ENCODE results near the gene ASTL.
"Not testable (repeated sequence)": the region's sequence is repeated elsewhere in the genome, so short reads cannot be mapped to it uniquely, and the experiment has no call there.

Gene ASTL
- long read RNA-seq, donor 1: 0 reads
- long read RNA-seq, donor 2: 0 reads
- long read RNA-seq, donor 3: 0 reads
- long read RNA-seq, donor 4: 0 reads
- long read RNA-seq, donor 5: 0 reads
- long read RNA-seq, donor 6: 0 reads
- long read RNA-seq, donor 7: 0 reads
- long read RNA-seq, donor 8: 0 reads

- DNase-seq: peak; percentile 45
Observed at GRCh38 chr2:96138179-96139145, at the start of gene ASTL. Gene ASTL (minus strand): TSS chr2:96138502. CDS start chr2:96138436, 66 bp downstream.

DNA sequence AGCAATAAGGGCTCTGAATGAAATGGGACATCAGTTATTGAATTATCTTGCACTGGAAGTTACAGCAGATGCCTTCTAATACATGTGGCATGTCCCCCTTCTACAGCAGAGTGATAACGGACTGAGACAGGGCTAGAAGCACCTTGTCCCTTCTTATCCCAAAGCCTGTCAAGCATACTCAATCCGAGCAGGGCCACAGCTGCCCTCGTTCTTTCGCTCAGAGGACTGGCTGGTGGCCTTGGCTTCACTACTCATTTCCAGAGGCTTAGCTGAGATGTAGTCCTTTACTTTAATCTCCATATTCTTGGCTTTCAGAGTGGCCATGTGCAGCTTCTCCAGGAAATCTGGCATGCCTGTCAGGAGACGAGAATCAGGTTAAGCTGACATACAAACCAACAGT, 48.3 kb upstream of the ASTL start:
- no peak for DNase-seq

GRCh38 chr2:96185516-96185915, 47.2 kb upstream of the ASTL start:
- no peak for DNase-seq

GRCh38 chr2:96184989-96185388, 46.7 kb upstream of the ASTL start:
- DNase-seq: no peak

GRCh38 chr2:96184188-96184587, 45.9 kb upstream of the ASTL start:
- no peak for DNase-seq

- DNase-seq: no peak
Observed at GRCh38 chr2:96181529-96181928, 43.2 kb upstream of the ASTL start.

- no peak for DNase-seq
Observed at GRCh38 chr2:96180521-96180920, 42.2 kb upstream of the ASTL start.

- DNase-seq: no peak
Observed at GRCh38 chr2:96180002-96180401, 41.7 kb upstream of the ASTL start.

DNA sequence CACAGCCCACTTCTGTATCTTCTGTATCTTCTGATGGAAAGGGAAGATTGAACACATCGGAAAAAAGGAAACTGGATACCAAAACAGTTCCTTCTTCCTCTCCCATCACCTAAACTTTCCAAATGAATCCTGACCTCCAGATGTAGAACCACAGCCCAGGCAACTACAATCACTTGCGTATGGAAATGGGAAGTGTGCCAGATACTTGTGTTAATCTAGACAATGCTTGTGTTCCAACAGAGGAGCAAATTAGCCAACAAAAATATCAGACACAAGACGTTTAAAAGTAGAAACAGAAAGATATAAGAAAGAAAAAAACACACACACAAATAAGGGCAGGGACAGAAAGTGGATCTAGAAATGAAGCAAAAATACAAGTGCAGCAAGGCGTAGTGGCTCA, 38.4 kb upstream of the ASTL start:
- no peak for DNase-seq

GRCh38 chr2:96175951-96176350, 37.6 kb upstream of the ASTL start:
- DNase-seq: no peak

GRCh38 chr2:96174251-96175144, 36.2 kb upstream of the ASTL start:
- peak; percentile 66 for DNase-seq

GRCh38 chr2:96171831-96172230, 33.5 kb upstream of the ASTL start:
- no peak for DNase-seq

GRCh38 chr2:96170626-96171025, 32.3 kb upstream of the ASTL start:
- DNase-seq: no peak

GRCh38 chr2:96169868-96170507, 31.7 kb upstream of the ASTL start:
- DNase-seq: no peak

GRCh38 chr2:96167407-96168013, 29.2 kb upstream of the ASTL start:
- no peak for DNase-seq

DNA sequence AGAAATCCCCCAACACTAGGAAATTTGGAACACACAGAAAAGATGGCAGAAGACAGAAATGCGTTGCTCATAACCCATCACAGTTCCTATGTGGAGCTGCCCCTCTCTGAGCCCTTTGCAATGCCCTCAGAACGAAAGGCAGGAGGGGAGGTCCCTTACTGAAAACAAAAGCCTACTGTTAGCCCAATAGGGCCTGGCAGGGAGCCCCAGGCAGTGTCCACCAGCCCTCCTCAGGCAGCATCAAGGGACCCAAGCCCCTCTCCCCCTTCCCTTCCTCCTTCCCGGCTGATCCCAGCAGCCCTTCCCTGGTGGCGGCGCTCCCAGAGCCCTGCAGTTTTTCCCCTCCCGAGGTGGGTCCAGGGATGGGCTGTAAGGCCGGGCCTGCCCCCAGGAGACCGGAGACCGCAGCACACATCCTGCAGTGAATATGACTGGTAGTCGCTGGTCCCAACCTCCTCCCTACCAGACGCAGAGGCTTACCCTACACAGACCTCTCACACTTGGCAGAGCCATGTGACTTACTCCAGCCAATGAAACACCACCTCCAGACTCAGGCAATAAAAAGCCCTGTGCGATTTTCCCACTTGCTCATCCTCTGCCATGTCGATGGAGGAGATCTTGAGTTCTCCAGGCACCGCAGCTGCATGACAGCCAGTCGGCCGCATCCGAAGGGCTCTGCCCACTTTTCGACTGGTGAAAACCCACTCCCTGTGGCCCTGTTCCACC, 26.3 kb upstream of the ASTL start:
- DNase-seq: no peak

GRCh38 chr2:96163768-96164429, 25.6 kb upstream of the ASTL start:
- DNase-seq: no peak

GRCh38 chr2:96163415-96163767, 25.1 kb upstream of the ASTL start:
- no peak for DNase-seq

DNA sequence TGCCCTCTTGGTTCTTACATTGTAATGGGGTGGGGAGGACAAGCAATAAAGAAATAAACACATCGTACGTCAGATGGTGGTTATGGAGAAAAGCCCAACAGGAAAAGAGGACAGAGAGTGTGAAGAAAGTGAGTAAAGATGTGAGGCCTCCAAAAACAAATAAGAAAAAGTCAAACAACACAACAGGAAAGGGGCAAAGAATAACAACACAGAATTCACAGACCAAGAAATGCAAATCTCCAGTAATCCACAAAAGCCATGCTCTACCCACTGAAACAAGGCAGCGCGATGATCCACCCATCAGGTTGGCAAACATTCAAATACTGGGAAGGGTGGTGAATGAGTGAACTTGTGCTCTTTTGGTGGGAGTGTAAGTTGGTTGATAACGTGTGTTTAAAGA, 23.6 kb upstream of the ASTL start:
- no peak for DNase-seq

DNA sequence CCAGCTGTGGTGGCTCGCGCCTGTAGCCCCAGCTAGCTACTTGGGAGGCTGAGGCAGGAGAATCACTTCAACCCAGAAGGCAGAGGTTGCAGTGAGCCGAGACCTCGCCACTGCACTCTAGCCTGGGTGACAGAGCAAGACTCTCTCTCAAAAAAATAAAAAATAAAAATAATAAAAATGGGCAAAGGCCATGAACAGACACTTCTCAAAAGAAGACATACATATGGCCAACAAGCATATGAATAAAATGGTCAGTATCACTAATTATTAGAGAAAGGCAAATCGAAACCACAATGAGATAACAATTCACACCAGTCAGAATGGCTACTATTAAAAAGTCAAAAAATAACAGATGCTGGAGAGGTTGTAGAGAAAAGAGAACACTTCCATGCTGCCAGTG, 22.1 kb upstream of the ASTL start:
- DNase-seq: not testable (repeated sequence)

All from right kidney (tissue), 9 donors.